PFSK-1 (cell line): Measurements from ENCODE around the gene TGFB2.

Experiments
- FOXP2 ChIP-seq: optimal IDR thresholded peaks from 2 replicates; pipeline ENCODE3; 2011; ENCODE audit warnings: borderline replicate concordance, control low read depth, inconsistent platforms; ENCODE audit not compliant: insufficient read depth; ENCODE audit errors: extremely low read length, extremely low read depth
- POLR2AphosphoS5 ChIP-seq: IDR thresholded peaks from 2 replicates; pipeline ENCODE4 v1.6.1; 2012; ENCODE audit warnings: low read depth, mild to moderate bottlenecking, control low read depth, low read length, moderate library complexity
- REST ChIP-seq, 2 experiments: IDR thresholded peaks; 2 replicates each; pipeline versions ENCODE4 v1.6.1 to v1.8.0; 2011 to 2012; ENCODE audit warnings: low read depth in 2 of 2, low read length in 2 of 2, control low read depth in 1 of 2, inconsistent platforms in 1 of 2, mild to moderate bottlenecking in 1 of 2, moderate library complexity in 1 of 2; ENCODE audit not compliant: insufficient read depth in 1 of 2
- SIN3A ChIP-seq: IDR thresholded peaks from 2 replicates; pipeline ENCODE4 v1.6.1; 2012; ENCODE audit warnings: mild to moderate bottlenecking, low read length, moderate library complexity, borderline replicate concordance; ENCODE audit not compliant: insufficient read depth
- TAF1 ChIP-seq: IDR thresholded peaks from 2 replicates; pipeline ENCODE4 v1.6.1; 2012; ENCODE audit warnings: low read length, control low read depth, borderline replicate concordance; ENCODE audit not compliant: insufficient read depth

TGFB2 gene

DNA sequence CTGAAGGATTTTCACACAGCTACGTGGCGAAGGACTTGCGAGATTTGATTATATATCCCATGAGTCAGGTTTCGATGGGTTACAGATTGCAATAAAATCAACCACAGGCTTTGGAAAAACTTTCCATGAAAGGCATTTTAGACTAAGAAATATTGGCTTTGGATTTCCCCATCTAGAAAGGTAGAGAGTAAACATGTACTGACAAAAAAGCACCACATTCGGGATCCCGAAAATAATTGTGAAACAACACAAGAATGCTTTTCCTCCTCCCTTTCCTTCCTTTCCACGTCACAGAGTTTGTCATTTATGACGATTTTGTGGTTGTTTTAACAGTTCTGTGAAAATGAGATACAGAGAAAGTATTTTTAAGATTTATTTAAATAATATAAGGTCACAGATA lies 38.5 kb downstream of the TGFB2 start:
- no peak for TF ChIP-seq SIN3A
- no peak for TF ChIP-seq POLR2AphosphoS5
- TF ChIP-seq FOXP2 = no peak
- no peak for TF ChIP-seq REST (IDR thresholded peaks at IDR 0.05; ENCODE audit: insufficient read depth in 1 of 2, low read depth in 2 of 2, low read length in 2 of 2)
- no peak for TF ChIP-seq TAF1

DNA sequence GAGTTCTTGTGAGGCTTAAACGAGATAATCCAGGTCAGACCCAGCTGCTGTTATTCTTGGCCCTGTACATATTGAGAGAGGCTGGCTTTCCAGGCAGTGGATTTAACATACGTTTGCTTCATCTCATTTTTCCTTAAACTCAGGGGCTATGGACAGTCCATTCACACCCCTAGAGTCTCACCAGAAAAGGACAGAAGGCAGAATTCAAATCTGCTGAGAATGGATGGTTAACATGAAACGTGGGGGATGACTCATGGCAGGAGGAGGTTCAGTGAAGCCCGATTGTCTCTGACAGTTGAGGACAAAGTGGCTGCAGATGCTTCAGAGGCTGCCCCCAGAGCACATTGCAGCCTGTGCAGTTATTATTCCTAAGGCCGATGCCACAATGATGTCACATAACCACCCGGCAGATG lies 39.5 kb downstream of the TGFB2 start:
- TF ChIP-seq TAF1 (no peak), FOXP2 (no peak), SIN3A (no peak)

- TF ChIP-seq REST (IDR thresholded peaks at IDR 0.05; ENCODE audit: insufficient read depth in 1 of 2, low read depth in 2 of 2, low read length in 2 of 2) = no peak
Measured at GRCh38 chr1:218388591-218388990, 43.5 kb downstream of the TGFB2 start.

- no peak for TF ChIP-seq TAF1
- no peak for TF ChIP-seq SIN3A
- no peak for TF ChIP-seq POLR2AphosphoS5
- no peak for TF ChIP-seq FOXP2
- TF ChIP-seq REST (IDR thresholded peaks at IDR 0.05; ENCODE audit: insufficient read depth in 1 of 2, low read depth in 2 of 2, low read length in 2 of 2) = no peak
Measured at GRCh38 chr1:218390618-218391017, 45.5 kb downstream of the TGFB2 start.

- TF ChIP-seq REST (IDR thresholded peaks at IDR 0.05; ENCODE audit: insufficient read depth in 1 of 2, low read depth in 2 of 2, low read length in 2 of 2) (no peak), FOXP2 (no peak), TAF1 (no peak), SIN3A (no peak)
Measured at GRCh38 chr1:218392780-218393179, 47.6 kb downstream of the TGFB2 start.
